Endothelial cell of umbilical vein (primary cell): ENCODE results near the gene ATF7IP. TPM values are rescaled to one million over a fixed set of nuclear protein-coding genes. Genes with fewer than 3 reads are reported as not detected.

Experiments
- BruUV-seq: library from RNA; stranded (reverse); fragments of 400-500 nt; replicated peaks from 2 replicates; lab custom pipeline; 2021; lab: Mats Ljungman, UMichigan
- CTCF ChIA-PET: fragments of 300-600, 350-600 bp; sonication (Branson Sonifier 250); formaldehyde crosslinking; loops from one replicate; lab custom pipeline; 2021; ENCODE audit warnings: antibody characterized with exemption, inconsistent platforms; lab: Charles Lee
- POLR2A ChIA-PET: fragments of 300-600, 350-600 bp; sonication (Branson Sonifier 250); formaldehyde crosslinking; loops from one replicate; lab custom pipeline; 2021; ENCODE audit warnings: antibody characterized with exemption, inconsistent platforms; lab: Charles Lee
- DNase-seq: peaks from one replicate; pipeline ENCODE4 v3.0.0-alpha.2; 2011; ENCODE audit warnings: low read depth, low spot score
- FAIRE-seq: peaks from 2 replicates; lab custom pipeline; 2011; peaks lifted over from hg19 to GRCh38; lab: Jason Lieb, UNC
- H2AFZ ChIP-seq: 2 replicates; pipeline ENCODE4 v1.6.0; 2012; ENCODE audit warnings: low read depth, low read length, control low read depth, inconsistent platforms
- H3K27ac ChIP-seq: 2 replicates; pipeline ENCODE4 v1.5.1; 2011; ENCODE audit warnings: low read depth, mild to moderate bottlenecking, control low read depth, low read length, moderate library complexity; ENCODE audit not compliant: insufficient read depth
- H3K27me3 ChIP-seq, 2 experiments: 2 replicates each; pipeline versions ENCODE4 v1.6.0 to v1.6.1; 2011; ENCODE audit warnings: low read length in 2 of 2, mixed read lengths in 1 of 2; ENCODE audit not compliant: control insufficient read depth in 2 of 2, insufficient read depth in 2 of 2
- H3K36me3 ChIP-seq, 2 experiments: 2 replicates in 1 of 2; 3 replicates in 1 of 2; pipeline ENCODE4 v1.5.1; 2011; ENCODE audit warnings: low read length in 2 of 2, mild to moderate bottlenecking in 1 of 2, moderate library complexity in 1 of 2; ENCODE audit not compliant: control insufficient read depth in 2 of 2, insufficient read depth in 2 of 2; ENCODE audit errors: extremely low read depth in 1 of 2
- H3K4me1 ChIP-seq: 3 replicates; pipeline ENCODE4 v1.5.1; 2011; ENCODE audit warnings: mild to moderate bottlenecking, low read length; ENCODE audit not compliant: control insufficient read depth, insufficient read depth; ENCODE audit errors: extremely low read depth
- H3K4me2 ChIP-seq: 2 replicates; pipeline ENCODE4 v1.6.1; 2011; ENCODE audit warnings: low read length, control low read depth, mixed read lengths; ENCODE audit not compliant: insufficient read depth
- H3K4me3 ChIP-seq, 3 experiments: fragments of 200-600 bp in 1 of 3; sonication (generic), shearing (Covaris generic) in 1 of 3; replicated peaks in 1 of 3; 2 replicates each; pipeline ENCODE4 v1.5.1; 2011 to 2016; ENCODE audit warnings: control low read depth in 3 of 3, low read length in 3 of 3, mild to moderate bottlenecking in 2 of 3, inconsistent platforms in 1 of 3, low read depth in 1 of 3, moderate library complexity in 1 of 3; ENCODE audit not compliant: insufficient read depth in 1 of 3
- H3K79me2 ChIP-seq: 2 replicates; pipeline ENCODE4 v1.6.0; 2012; ENCODE audit warnings: low read length, inconsistent platforms; ENCODE audit not compliant: control insufficient read depth, insufficient read depth
- H3K9ac ChIP-seq: replicated peaks from 2 replicates; pipeline ENCODE3; 2011; ENCODE audit warnings: low read length, control low read depth; ENCODE audit not compliant: insufficient read depth; ENCODE audit errors: extremely low read depth
- H3K9me1 ChIP-seq: replicated peaks from 3 replicates; pipeline ENCODE4 v1.6.0; 2011; ENCODE audit warnings: mild to moderate bottlenecking, low read length; ENCODE audit not compliant: control insufficient read depth, insufficient read depth; ENCODE audit errors: extremely low read depth
- H3K9me3 ChIP-seq: replicated peaks from 2 replicates; pipeline ENCODE4 v1.5.1; 2012; ENCODE audit warnings: low read length, inconsistent platforms; ENCODE audit not compliant: control insufficient read depth, insufficient read depth
- H4K20me1 ChIP-seq: replicated peaks from 2 replicates; pipeline ENCODE3; 2011; ENCODE audit warnings: mild to moderate bottlenecking, low read length; ENCODE audit not compliant: control insufficient read depth, insufficient read depth; ENCODE audit errors: extremely low read depth
- EZH2 ChIP-seq: IDR thresholded peaks from 2 replicates; pipeline ENCODE4 v1.6.1; 2012; ENCODE audit warnings: borderline replicate concordance, low read depth, mild to moderate bottlenecking, moderate library complexity, low read length, inconsistent platforms; ENCODE audit not compliant: severe bottlenecking
- FOS ChIP-seq: IDR thresholded peaks from 2 replicates; pipeline ENCODE4 v1.6.1; 2011; ENCODE audit warnings: mild to moderate bottlenecking, low read length, moderate library complexity, borderline replicate concordance; ENCODE audit not compliant: insufficient read depth
- GATA2 ChIP-seq: IDR thresholded peaks from 2 replicates; pipeline ENCODE4 v1.7.0; 2011; ENCODE audit warnings: low read depth, mild to moderate bottlenecking, moderate library complexity, mixed read lengths, low read length; ENCODE audit not compliant: insufficient read length, insufficient read depth
- JUN ChIP-seq: IDR thresholded peaks from 2 replicates; pipeline ENCODE4 v1.6.1; 2011; ENCODE audit warnings: borderline replicate concordance, low read depth; ENCODE audit not compliant: insufficient read length, insufficient read depth
- MYC ChIP-seq: IDR thresholded peaks from one replicate; pipeline ENCODE4 v1.6.1; 2011; ENCODE audit warnings: mild to moderate bottlenecking, low read depth, low read length
- POLR2A ChIP-seq: IDR thresholded peaks from 2 replicates; pipeline ENCODE4 v1.6.1; 2012; ENCODE audit warnings: low read depth, mild to moderate bottlenecking, control low read depth, low read length
- POLR2AphosphoS5 ChIP-seq: IDR thresholded peaks from 2 replicates; pipeline ENCODE4 v1.6.1; 2012; ENCODE audit warnings: low read depth, mild to moderate bottlenecking, control low read depth, low read length, moderate library complexity; ENCODE audit not compliant: insufficient read depth
- dilution Hi-C: fragments of 300-500 bp; cut with MboI; formaldehyde crosslinking; loops from one replicate; pipeline ENCODE4 v1.15.0; 2019; ENCODE audit warnings: low sequenced_read_pairs; ENCODE audit not compliant: extremely low pct_ligation_motif_present
- intact Hi-C: fragments of 100-400 bp; cut with micrococcal nuclease; formaldehyde crosslinking; loops from one replicate; pipeline ENCODE4 v1.10.0; 2022
- polyA plus RNA-seq, 4 experiments: library from polyadenylated mRNA; depleted of rRNA in 3 of 4; stranded (reverse) in 3 of 4; unstranded in 1 of 4; fragments of >200 nt; gene quantifications; 2 replicates each; pipeline versions ENCODE4 v1.2.1 to v1.2.3, GENCODE V29; 2011 to 2012; ENCODE audit warnings: missing spikeins in 1 of 4
- total RNA-seq: library from RNA; stranded (reverse); gene quantifications from 2 replicates; pipeline ENCODE4 v1.2.3, GENCODE V29; 2021
- TF ChIP-seq, protein P1 (sequence below), 2 donors: IDR thresholded peaks; 1 replicate in 1 of 2; 2 replicates in 1 of 2; pipeline ENCODE4 v1.5.1; 2011; ENCODE audit warnings: low read length in 2 of 2, mild to moderate bottlenecking in 2 of 2, moderate library complexity in 2 of 2, control low read depth in 1 of 2, inconsistent platforms in 1 of 2, low read depth in 1 of 2; ENCODE audit not compliant: insufficient read depth in 1 of 2; ENCODE audit errors: extremely low read depth in 1 of 2
- TF ChIP-seq, protein P2 (sequence below): IDR thresholded peaks from 2 replicates; pipeline ENCODE4 v1.6.1; 2011; ENCODE audit not compliant: insufficient read depth, insufficient read length

ATF7IP gene
- total and polyA plus RNA-seq, 2 donors (not counting 3 experiments of a cell fraction or from before 2014, with no cell fraction given): 14.5 to 73.5 TPM

DNA sequence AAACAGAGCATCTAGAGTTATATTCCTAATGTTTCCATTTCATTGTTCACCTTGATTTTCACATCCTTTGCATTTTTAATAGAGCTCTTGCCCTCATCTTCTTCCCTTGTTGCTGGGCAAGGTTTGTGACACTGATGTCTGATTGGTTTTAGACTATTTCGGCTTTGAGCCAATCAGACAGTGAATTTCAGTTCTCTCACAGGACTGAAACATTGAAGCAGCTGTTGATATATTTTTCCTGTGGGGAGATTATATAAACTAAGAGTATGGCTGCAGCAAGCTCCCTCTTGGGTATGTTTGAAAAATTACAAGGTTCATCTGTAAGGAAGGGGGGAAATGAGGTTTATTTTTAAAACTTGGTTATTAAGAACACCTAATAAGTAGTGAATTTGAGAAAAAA is 51.2 kb downstream of the ATF7IP start:
- Histone ChIP-seq H2AFZ (no peak overlapping the region), H3K4me1 (peaks cover 45% of the 10 kb centered on the region), H3K36me3 (no peaks in the 10 kb centered on the region), H3K9me3 (no peaks in the 10 kb centered on the region), H4K20me1 (no peaks in the 10 kb centered on the region), H3K9me1 (peaks cover 2% of the 10 kb centered on the region), H3K4me2 (peak overlapping the region; percentile 21), H3K79me2 (peaks cover 59% of the 10 kb centered on the region), H3K27me3 (no peaks in the 10 kb centered on the region), H3K4me3 (no peak overlapping the region), H3K9ac (no peak overlapping the region), H3K27ac (peak overlapping the region; percentile 12)
- DNase-seq (peak; percentile 96), FAIRE-seq (no peak)
- BruUV-seq: no TSS peak
- POLR2A ChIA-PET: interaction anchor here (1.0 to 1.7 kb wide), 4 partner anchors 31 to 160 kb away, joined by 3 to 8 read pairs (median 4); partner anchors contain the start of gene ATF7IP
- dilution Hi-C loops (no loop called here), intact Hi-C loops (loop anchor here (2.0 kb wide), 2 partner anchors 14 to 32 kb away; no protein-coding TSS in a partner anchor)
- TF ChIP-seq, protein P1, sequence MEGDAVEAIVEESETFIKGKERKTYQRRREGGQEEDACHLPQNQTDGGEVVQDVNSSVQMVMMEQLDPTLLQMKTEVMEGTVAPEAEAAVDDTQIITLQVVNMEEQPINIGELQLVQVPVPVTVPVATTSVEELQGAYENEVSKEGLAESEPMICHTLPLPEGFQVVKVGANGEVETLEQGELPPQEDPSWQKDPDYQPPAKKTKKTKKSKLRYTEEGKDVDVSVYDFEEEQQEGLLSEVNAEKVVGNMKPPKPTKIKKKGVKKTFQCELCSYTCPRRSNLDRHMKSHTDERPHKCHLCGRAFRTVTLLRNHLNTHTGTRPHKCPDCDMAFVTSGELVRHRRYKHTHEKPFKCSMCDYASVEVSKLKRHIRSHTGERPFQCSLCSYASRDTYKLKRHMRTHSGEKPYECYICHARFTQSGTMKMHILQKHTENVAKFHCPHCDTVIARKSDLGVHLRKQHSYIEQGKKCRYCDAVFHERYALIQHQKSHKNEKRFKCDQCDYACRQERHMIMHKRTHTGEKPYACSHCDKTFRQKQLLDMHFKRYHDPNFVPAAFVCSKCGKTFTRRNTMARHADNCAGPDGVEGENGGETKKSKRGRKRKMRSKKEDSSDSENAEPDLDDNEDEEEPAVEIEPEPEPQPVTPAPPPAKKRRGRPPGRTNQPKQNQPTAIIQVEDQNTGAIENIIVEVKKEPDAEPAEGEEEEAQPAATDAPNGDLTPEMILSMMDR (IDR thresholded peaks at IDR 0.05; ENCODE audit: extremely low read depth in 1 of 2, insufficient read depth in 1 of 2, low read depth in 1 of 2, low read length in 2 of 2): peak in 1 of 2 donors; percentile 8
- no peak for TF ChIP-seq POLR2AphosphoS5
- CTCF ChIA-PET: interaction anchor here (0.6 to 3.5 kb wide), 19 partner anchors 8 to 177 kb away, joined by 3 to 142 read pairs (median 7); partner anchors contain the start of gene ATF7IP

DNA sequence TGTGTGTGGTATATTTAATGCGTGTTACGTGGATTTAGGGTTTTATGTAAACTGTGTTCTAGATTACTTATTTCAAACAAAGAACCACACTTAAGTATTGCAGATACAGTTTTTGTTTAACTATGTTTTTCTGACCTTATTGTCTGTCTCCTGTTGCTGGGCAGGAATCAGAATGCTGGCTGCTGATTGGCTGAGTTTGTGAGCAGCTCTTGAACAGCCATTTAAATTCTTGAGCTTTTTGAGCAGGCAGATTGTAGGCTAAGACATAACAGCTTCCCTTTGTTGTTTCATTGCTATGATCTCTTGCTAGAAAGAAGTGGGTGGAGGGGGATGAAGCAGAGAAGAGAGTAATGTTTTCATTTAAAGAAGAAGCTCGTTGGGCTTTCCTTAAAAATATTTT is 52.2 kb downstream of the ATF7IP start:
- Histone ChIP-seq H3K79me2 (peaks cover 61% of the 10 kb centered on the region), H3K9me3 (no peaks in the 10 kb centered on the region), H3K9ac (peak overlapping the region; percentile 58), H2AFZ (no peak overlapping the region), H3K4me2 (peak overlapping the region; percentile 27), H3K4me1 (peaks cover 45% of the 10 kb centered on the region), H3K36me3 (no peaks in the 10 kb centered on the region), H3K4me3 (no peak overlapping the region), H3K27me3 (no peaks in the 10 kb centered on the region), H3K27ac (peak overlapping the region; percentile 54), H4K20me1 (no peaks in the 10 kb centered on the region), H3K9me1 (peaks cover 2% of the 10 kb centered on the region)
- intact Hi-C loops (loop anchor here (1.0 to 2.0 kb wide), 7 partner anchors 15 to 232 kb away; partner anchors contain the start of gene ATF7IP), dilution Hi-C loops (no loop called here)
- ChIA-PET POLR2A (interaction anchor here (0.7 to 1.7 kb wide), 5 partner anchors 33 to 180 kb away, joined by 3 to 11 read pairs (median 4); partner anchors contain the start of gene ATF7IP), CTCF (interaction anchor here (0.7 to 3.5 kb wide), 18 partner anchors 11 to 247 kb away, joined by 3 to 142 read pairs (median 6); partner anchors contain the start of gene ATF7IP)
- BruUV-seq: no TSS peak
- peak; percentile 67 for FAIRE-seq
- no peak for TF ChIP-seq POLR2AphosphoS5
- TF ChIP-seq FOS: no peak
- TF ChIP-seq GATA2: no peak
- TF ChIP-seq, protein P1 (IDR thresholded peaks at IDR 0.05; ENCODE audit: extremely low read depth in 1 of 2, insufficient read depth in 1 of 2, low read depth in 1 of 2, low read length in 2 of 2): no peak
- no peak for TF ChIP-seq JUN
- TF ChIP-seq EZH2: no peak
- TF ChIP-seq, protein P2, sequence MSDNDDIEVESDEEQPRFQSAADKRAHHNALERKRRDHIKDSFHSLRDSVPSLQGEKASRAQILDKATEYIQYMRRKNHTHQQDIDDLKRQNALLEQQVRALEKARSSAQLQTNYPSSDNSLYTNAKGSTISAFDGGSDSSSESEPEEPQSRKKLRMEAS: no peak
- no peak for TF ChIP-seq POLR2A
- TF ChIP-seq MYC: no peak
- DNase-seq: peak; percentile 96
